Cerebellar nuclear complex (tissue), 1 donor: ENCODE data around the gene NFE2L3.
"Not testable (repeated sequence)": the region's sequence is repeated elsewhere in the genome, so short reads cannot be mapped to it uniquely, and the experiment has no call there.

Source experiments
- DNase-seq, 2 experiments: peaks; one replicate each; lab custom pipeline; 2025; lab: John Stamatoyannopoulos, UW

NFE2L3 gene, protein sequence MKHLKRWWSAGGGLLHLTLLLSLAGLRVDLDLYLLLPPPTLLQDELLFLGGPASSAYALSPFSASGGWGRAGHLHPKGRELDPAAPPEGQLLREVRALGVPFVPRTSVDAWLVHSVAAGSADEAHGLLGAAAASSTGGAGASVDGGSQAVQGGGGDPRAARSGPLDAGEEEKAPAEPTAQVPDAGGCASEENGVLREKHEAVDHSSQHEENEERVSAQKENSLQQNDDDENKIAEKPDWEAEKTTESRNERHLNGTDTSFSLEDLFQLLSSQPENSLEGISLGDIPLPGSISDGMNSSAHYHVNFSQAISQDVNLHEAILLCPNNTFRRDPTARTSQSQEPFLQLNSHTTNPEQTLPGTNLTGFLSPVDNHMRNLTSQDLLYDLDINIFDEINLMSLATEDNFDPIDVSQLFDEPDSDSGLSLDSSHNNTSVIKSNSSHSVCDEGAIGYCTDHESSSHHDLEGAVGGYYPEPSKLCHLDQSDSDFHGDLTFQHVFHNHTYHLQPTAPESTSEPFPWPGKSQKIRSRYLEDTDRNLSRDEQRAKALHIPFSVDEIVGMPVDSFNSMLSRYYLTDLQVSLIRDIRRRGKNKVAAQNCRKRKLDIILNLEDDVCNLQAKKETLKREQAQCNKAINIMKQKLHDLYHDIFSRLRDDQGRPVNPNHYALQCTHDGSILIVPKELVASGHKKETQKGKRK

DNA sequence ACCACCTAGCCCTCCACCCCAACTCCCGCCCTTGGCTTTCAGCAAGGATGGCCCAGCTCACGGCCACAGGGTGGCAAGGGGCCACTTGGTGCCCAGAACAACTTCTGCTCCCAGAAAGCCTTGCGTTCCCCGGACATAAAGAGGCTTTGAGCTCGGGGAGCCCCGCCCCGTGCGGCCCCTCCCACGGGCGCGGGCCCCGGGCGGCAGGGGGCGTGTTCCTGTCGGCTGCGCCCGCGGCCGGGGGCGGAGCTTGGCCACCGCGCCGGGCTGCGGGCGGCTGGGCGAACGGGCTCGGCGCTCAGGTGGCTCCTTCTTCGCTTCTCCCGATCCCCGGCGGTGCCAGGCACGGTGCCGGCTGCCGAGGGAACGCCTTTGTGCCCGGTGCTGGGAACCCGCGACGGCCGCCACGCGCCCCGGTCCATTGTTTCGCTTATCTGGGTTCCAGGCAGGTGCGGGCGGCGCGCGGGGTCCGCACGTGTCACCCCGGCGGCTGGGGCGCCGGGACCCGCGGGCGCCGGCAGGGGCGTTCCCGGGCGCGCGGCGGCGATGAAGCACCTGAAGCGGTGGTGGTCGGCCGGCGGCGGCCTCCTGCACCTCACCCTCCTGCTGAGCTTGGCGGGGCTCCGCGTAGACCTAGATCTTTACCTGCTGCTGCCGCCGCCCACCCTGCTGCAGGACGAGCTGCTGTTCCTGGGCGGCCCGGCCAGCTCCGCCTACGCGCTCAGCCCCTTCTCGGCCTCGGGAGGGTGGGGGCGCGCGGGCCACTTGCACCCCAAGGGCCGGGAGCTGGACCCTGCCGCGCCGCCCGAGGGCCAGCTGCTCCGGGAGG lies at the start of gene NFE2L3:
Gene NFE2L3, plus strand, starts transcription at position 246 of the 829 bp plus-strand sequence. Its CDS starts 301 bp downstream, at position 547.
- peak; percentile 8 to 22 for DNase-seq

- no peak for DNase-seq
Observed at GRCh38 chr7:26103596-26103995, 48.4 kb upstream of the NFE2L3 start.

DNA sequence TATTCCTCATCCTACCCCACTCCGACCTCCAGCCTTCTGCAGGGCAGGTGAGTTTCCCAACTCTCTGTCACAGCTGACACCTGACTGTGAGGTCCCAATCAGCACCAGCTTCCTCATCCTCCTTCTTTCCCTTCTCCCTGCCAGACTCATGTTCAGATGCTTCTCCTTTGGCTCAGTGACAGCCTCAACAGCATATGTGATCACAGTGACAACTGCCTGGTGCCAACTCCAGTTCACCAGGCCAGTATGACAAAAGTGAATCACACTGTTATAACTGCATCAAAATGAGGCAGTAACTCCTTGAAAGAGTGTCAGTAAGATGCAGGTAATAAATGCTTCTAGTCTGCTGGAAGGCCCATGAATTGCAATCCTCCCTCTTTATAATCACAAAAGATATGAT lies 46.8 kb upstream of the NFE2L3 start:
- peak in 1 of 2 experiments; percentile 21 for DNase-seq

GRCh38 chr7:26105931-26106330 lies 46.1 kb upstream of the NFE2L3 start:
- no peak for DNase-seq

DNA sequence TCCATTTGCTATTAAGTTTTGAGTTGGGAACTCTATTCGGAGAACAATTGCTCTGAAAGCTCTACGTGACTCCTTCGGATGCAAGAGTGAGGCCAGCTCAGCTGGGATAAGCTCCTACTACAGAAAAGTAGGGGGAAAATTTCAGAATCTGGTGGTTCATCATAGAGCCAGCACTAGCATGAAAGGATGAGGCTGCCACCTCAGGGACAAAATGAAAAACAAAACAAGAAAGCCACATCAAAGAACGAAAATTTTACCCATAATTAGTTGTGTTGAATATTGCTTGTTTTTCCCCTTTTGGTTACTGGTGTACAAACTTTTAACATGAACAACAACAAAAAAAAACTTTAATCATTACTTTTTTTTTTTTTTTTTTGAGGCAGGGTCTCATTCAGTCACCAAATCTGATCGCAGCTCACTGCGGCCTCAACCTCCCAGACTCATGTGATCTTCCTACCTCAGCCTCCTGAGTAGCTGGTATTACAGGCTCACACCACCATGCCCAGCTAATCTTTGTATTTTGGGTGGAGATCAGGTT lies 39.7 kb upstream of the NFE2L3 start:
- DNase-seq: no peak

DNA sequence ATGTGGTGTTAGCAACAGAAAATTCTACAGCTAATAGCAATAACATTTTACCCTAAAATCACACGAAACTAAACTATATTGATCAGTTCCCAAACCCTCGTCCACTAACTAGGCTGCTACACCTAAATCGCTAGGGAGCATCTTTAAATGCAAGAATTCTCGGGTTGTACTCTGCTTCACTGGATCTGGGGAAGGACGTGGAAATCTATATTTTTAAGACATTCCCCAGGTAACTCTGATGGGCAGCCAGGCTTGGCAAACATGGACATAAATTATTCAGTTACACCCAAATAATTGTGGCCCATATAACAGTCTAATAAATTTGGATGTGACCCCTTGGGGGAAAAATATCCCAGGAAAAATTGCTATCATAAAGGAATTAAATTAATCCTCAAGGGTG lies 36.3 kb upstream of the NFE2L3 start:
- DNase-seq: no peak

GRCh38 chr7:26117142-26117807 lies 34.7 kb upstream of the NFE2L3 start:
- DNase-seq: no peak

GRCh38 chr7:26117970-26118369 lies 34.0 kb upstream of the NFE2L3 start:
- no peak for DNase-seq

GRCh38 chr7:26122745-26123144 lies 29.3 kb upstream of the NFE2L3 start:
- no peak for DNase-seq

DNA sequence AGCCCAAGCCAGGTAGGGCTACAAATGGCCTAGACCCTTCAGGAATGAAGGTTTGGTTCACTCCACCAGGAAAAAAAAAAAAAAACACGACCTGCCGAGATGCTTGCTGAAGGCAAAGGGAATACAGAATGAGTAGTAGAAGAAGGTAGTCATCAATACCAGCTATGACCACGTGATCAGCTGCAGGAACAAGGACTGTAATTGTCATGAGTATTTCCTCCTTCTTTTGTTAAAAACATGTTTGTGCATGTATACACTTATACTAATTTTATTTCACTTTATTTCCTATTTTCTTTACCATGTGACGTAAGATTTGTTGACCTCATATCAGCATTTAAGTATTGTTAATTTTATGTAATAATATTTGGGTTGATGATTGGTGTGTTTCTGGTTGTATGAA lies 27.2 kb upstream of the NFE2L3 start:
- not testable (repeated sequence) for DNase-seq

DNA sequence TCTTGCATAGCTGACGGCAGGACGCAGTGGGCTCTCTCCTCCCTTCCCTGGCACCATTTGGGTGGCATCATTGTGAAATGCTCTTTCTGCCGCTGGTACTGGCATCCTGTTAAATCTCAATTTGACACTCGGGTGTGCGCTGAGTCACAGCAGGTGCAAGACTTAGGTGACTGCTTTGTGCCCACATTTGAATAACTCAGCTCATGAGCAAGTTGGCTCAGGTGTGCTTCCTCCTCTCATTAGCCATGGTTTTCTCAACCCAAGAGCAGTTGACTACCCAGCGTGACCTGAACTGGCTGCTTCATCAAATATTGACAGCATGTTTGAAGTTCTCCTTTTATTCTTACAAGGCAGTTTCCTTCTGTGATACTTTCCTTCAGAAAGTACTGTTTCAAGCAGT lies 24.6 kb upstream of the NFE2L3 start:
- no peak for DNase-seq

DNA sequence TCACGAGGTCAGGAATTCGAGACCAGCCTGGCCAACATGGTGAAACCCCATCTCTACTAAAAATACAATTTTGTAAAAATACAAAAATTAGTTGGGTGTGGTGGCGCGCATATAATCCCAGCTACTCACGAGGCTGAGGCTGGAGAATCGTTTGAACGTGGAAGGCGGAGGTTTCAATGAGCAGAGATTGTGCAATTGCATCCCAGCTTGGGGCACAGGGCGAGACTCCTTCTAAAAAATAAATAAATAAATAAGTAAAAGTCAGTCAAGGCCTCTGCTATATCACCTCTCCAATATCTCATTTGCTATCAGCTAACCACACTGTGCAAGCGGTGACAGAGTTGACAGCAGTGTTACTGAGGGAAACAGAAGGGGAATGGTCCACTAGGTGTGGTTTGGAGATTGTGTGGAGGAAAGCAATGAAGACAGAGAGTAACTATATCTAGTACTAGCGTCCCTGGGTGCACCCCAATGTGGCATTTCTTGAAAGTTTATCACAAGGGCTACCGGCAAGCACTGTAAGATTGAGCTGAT lies 20.9 kb upstream of the NFE2L3 start:
- DNase-seq: no peak

GRCh38 chr7:26135076-26135475 lies 16.9 kb upstream of the NFE2L3 start:
- no peak for DNase-seq

DNA sequence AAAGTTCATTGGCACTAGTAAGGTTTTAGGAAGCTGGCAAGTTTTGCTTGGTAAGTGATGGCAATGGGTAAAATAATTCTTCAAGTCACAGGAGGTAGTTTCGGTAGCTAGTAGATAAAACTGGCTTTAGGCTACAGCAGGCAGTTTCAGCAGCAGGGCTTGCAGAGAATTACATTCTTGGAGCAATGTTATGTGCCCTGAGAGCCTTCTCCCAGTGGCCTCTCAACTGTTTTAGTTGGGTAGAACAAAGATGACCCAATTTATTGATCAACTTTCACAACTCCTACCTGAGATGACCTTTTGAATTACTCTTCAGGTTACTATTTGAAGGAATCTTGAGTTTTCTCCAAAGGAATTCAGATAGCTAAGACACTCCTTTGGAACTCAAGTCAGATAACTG lies 16.4 kb upstream of the NFE2L3 start:
- no peak for DNase-seq

DNA sequence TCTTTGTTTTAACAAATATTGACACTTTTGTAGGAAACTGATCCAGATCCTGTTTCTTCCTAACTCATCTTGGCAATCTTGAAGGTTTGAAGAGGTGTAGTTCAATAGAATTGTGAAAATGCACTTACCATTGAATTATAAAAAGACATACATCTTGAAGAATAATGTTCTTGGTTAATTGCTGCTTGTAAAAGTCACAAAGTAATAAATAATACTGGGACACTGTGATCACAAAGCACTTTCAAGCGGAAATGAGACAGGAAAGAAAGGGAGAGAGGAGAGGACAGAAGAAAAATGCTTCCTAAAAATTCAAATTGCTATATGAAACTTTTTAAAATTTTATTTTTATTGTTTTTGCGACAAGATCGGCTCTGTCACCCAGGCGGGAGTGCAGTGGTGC lies 15.2 kb upstream of the NFE2L3 start:
- no peak for DNase-seq

DNA sequence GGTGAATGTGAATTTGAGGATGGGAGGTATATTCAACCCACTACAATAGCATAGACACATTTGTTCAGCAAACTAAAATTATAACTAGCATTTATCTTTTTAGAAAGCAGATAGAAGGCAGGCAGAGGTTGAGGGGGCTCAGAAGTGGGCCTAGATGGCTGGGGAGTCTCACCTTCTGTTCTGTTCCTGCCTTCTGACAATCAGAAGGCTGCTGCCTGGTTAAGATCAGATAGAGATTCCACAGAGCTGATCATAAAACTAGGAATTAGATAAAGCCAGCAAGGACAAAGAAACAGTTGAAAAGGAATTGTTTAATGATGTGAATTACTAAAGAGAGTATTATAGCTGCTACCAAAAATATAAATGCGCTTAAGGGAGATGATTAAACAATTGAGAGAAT lies 11.6 kb upstream of the NFE2L3 start:
- no peak for DNase-seq

DNA sequence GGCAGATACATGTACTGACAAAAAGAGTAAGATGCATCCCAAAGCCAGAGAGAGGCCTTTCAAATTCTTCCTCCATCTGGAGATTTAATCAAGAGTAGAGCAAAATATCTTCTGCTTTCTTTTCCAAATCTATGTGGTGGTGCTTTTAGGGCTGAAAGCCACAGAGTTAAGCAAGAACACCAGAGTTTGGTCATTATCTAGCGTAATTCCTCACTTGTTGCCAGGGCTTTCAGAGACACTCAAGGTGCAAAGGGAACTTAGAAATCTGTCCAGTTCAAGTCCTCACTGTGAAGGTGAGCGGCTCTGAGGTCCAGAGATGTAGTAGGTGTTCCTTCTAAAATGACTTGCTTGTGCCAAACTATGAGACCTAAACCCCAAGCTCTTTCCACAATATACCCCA lies 10.9 kb upstream of the NFE2L3 start:
- no peak for DNase-seq

DNA sequence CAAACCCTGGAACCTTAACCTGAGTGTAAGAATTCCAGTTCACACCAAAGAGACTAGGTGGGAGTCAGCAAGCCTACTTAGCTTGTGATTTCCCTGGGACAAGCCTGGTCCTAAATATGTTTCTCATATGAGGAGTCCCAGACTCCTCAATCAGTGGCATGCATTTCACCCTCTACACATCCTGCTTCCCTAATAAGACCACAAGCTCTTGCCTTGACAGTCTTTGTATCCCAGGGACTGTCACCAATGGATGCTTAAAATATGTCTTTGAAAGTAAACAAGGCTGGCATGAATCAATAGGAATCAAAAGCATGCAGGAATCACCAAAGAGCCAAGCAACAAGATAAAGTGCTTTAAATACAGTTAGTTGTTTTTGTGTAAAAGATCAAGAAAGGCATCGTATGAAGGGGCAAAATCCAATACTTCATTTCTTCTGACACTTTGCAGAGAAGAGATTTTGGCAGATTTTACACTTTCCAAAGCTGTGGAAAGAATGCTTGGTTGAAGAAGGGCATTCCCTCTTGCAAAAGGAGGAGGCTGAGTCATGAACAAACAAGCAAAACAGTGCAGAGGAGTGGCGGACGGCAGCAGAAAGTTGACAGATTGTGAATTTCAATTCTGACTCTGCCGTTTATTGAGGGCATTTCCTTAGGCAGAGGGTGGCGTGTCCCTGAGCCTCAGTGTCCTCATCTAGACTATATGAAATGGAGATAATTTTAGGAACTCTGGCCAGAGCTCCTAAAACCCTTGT lies 8.5 kb upstream of the NFE2L3 start:
- DNase-seq: no peak

DNA sequence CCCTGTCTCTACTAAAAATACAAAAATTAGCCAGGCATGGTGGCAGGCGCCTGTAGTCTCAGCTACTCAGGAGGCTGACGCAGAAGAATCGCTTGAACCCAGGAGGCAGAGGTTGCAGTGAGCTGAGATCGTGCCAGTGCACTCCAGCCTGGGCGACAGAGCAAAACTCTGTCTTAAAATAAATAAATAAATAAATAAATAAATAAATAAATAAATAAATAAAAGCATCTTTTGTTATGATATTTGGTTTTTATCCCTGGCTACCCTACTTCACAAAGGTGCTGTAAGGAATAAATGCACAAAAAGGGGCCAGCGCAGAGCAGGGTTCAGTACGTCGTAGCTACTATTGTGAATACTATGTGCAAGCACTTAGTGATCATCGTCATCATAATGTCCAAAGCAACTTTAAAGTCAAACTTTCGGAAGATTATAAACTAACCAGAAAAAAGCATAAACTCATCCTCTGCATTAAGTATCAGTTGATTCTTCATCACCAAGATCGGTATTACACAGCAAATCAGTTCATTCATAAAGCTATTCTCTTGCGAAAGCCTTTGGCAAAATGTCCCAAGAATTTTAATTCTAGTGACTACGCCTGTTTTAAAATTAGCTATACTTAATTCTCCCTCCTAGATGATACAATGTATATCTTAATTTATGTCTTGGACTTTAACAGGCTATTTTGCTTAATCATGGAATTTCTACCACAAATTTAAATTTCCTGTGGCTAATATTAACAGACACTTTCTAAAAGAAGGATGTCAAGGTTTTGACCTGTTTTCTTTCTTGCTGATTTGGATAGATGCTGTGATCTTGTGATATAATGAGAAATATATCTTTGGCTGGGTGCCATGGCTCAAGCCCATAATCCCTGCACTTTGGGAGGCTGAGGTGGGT lies 7.6 kb upstream of the NFE2L3 start:
- DNase-seq: no peak

DNA sequence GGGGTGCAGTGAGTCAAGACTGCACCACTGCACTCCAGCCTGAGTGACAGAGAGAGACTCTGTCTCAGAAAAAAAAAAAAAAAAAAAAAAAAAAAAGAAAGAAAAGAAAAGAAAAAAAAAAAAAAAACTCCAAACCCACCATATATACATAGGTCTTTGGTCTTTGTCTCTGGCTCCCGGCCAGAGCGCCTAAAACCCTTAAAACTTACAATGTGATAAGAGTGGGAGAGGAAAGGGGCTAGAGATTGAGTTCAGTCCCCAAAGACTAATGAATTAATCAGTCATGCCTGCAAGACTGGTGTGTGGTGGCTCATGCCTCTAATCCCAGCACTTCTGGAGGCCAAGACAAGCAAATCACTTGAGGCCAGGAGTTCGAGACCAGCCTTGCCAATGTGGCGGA lies 6.8 kb upstream of the NFE2L3 start:
- no peak for DNase-seq
